ENCODE data around the gene RTP3. TPM values are rescaled to one million over a fixed set of nuclear protein-coding genes. Genes with fewer than 3 reads are reported as not detected.
A peak's percentile ranks its signal among the peaks of the same experiment; 100 is the strongest.

Gene RTP3
- polyA plus RNA-seq, 1 experiment, result not detected

GRCh38 chr3:46498916-46499519 is 1.2 kb downstream of the RTP3 start:
- ChIA-PET CTCF (interaction anchor here (1.2 to 6.2 kb wide), 3 partner anchors 10 to 59 kb away, joined by 3 to 49 read pairs (median 14); no protein-coding TSS in a partner anchor), POLR2A (no interaction called here)
- Histone ChIP-seq H3K27me3 (ENCODE audit: control insufficient read depth, insufficient read depth, low read length) (no peaks in the 10 kb centered on the region), H3K4me3 (ENCODE audit: low read depth, low read length) (no peak overlapping the region), H3K36me3 (ENCODE audit: control insufficient read depth, insufficient read depth, low read length) (no peaks in the 10 kb centered on the region)
- TF ChIP-seq CTCF (IDR thresholded peaks at IDR 0.05; ENCODE audit: insufficient read depth, low read depth, low read length), result no peak
- DNase-seq (ENCODE audit: low read depth), result no peak

- no peak for TF ChIP-seq CTCF (IDR thresholded peaks at IDR 0.05; ENCODE audit: insufficient read depth, low read depth, low read length)
- ChIA-PET CTCF (interaction anchor here (0.7 to 6.2 kb wide), 3 partner anchors 12 to 129 kb away, joined by 3 to 49 read pairs (median 5); no protein-coding TSS in a partner anchor), POLR2A (no interaction called here)
- no peaks in the 10 kb centered on the region for H3K36me3 ChIP-seq (ENCODE audit: control insufficient read depth, insufficient read depth, low read length)
- no peak overlapping the region for H3K4me3 ChIP-seq (ENCODE audit: low read depth, low read length)
- DNase-seq (ENCODE audit: low read depth), result peak; percentile 32
- H3K27me3 ChIP-seq (ENCODE audit: control insufficient read depth, insufficient read depth, low read length), result no peaks in the 10 kb centered on the region
Observed at GRCh38 chr3:46500656-46501635, 3.2 kb downstream of the RTP3 start.

- ChIA-PET POLR2A (no interaction called here), CTCF (interaction anchor here (0.7 to 6.2 kb wide), 3 partner anchors 12 to 129 kb away, joined by 3 to 49 read pairs (median 5); no protein-coding TSS in a partner anchor)
- peak; percentile 33 for DNase-seq (ENCODE audit: low read depth)
- Histone ChIP-seq H3K27me3 (ENCODE audit: control insufficient read depth, insufficient read depth, low read length) (no peaks in the 10 kb centered on the region), H3K4me3 (ENCODE audit: low read depth, low read length) (no peak overlapping the region), H3K36me3 (ENCODE audit: control insufficient read depth, insufficient read depth, low read length) (no peaks in the 10 kb centered on the region)
- no peak for TF ChIP-seq CTCF (IDR thresholded peaks at IDR 0.05; ENCODE audit: insufficient read depth, low read depth, low read length)
Observed at GRCh38 chr3:46501702-46502101, 3.9 kb downstream of the RTP3 start.

- H3K36me3 ChIP-seq (ENCODE audit: control insufficient read depth, insufficient read depth, low read length), result no peaks in the 10 kb centered on the region
- CTCF ChIA-PET, result interaction anchor here (1.0 to 1.2 kb wide), 2 partner anchors 14 to 54 kb away, joined by 3 to 7 read pairs; no protein-coding TSS in a partner anchor
- H3K27me3 ChIP-seq (ENCODE audit: control insufficient read depth, insufficient read depth, low read length), result no peaks in the 10 kb centered on the region
Observed at GRCh38 chr3:46503200-46503874, 5.6 kb downstream of the RTP3 start.

More at GRCh38 chr3:46503200-46503874, 5.6 kb downstream of the RTP3 start:
- DNase-seq (ENCODE audit: low read depth), result no peak
- H3K4me3 ChIP-seq (ENCODE audit: low read depth, low read length), result no peak overlapping the region
- TF ChIP-seq CTCF (IDR thresholded peaks at IDR 0.05; ENCODE audit: insufficient read depth, low read depth, low read length), result no peak
- POLR2A ChIA-PET, result no interaction called here

Measured in BJ (cell line).